DMS 273 treated with DMSO at 0.1 percent for 48 hours (cell line): ENCODE results near the gene CSNK1G3.
A peak's percentile ranks its signal among the peaks of the same experiment; 100 is the strongest.
"Not testable (repeated sequence)": the region's sequence is repeated elsewhere in the genome, so short reads cannot be mapped to it uniquely, and the experiment has no call there.

ENCODE experiments used
- DNase-seq: peaks from one replicate; lab custom pipeline; 2025; lab: John Stamatoyannopoulos, UW

Gene CSNK1G3

DNA sequence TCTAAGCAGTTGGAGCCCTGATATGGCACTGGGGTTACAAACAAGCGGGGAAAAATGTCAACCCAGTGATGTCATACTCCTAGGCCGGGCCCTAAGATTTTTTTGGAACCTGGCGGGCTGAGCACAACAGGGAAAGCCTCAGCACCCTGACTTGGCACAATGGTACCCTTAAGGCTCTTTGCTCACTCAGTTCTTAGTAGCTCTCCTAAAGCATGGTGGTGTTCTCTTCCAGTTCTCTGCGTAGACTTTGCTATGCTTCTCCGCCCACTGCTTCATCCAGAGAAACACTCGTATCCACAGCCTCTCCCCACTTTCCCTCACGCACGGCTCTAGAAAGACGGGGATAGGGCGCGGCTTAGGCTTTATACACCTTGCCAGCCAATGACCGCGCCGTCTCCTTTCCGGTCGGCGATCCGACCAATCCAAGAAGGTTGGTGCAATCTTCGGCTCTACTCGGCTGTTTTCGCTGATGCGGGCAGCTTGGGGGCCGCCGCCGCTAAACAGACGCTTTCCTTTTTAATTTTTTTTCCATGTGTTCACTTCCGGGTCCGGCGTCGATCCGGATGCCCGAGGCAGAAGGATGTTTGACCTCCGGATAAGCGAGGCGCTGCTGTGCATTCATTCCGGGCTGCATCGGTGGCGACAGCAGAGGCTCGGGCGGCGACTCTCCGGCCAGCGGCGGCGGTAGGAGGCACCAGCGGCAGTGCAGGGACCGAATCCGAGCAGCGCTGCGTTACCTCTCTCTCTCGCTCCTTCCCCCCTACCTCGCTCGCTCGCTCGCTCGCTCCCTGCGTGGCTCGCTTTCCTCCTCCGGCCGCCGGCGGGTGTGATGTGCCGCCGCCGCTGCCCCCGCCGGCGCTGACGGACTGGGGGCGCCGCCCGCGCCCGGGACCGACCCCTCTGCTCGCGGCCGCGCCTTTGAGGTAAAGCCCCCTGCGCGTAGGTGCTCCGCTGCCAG, at the start of gene CSNK1G3:
CSNK1G3 (plus strand) TSS at position 530 of the 958 bp plus-strand sequence. CDS start 33,487 bp downstream, outside the sequence.
- DNase-seq: peak; percentile 96

DNA sequence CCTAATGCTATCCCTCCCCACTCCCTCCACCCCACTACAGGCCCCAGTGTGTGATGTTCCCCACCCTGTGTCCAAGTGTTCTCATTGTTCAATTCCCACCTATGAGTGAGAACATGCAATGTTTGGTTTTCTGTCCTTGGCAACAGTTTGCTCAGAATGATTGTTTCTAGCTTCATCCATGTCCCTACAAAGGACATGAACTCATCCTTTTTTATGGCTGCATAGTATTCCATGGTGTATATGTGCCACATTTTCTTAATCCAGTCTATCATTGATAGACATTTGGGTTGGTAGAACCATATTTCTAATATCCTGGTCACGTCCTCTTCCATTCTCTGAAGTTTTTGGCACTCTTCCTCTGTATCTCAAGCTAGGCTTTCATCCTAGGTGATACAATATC, 45.1 kb upstream of the CSNK1G3 start:
- not testable (repeated sequence) for DNase-seq

DNA sequence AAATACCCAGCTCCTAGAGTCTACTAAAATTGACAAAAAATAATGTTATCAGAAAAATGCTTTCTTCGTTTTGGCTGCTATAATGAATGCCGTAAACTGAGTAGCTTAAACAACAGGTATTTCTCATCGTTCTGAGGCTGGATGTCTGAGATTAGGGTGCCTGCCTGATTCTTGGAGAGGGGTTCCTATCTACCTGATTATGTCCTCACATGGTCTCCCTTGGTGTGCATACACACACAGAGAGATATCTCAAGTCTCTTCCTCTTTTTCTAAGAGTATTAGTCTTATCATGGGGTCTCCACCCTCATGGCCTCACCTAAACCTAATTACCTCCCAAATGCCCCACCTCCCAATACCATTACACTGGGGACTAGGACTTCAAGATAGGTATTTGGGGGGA, 40.6 kb upstream of the CSNK1G3 start:
- no peak for DNase-seq

DNA sequence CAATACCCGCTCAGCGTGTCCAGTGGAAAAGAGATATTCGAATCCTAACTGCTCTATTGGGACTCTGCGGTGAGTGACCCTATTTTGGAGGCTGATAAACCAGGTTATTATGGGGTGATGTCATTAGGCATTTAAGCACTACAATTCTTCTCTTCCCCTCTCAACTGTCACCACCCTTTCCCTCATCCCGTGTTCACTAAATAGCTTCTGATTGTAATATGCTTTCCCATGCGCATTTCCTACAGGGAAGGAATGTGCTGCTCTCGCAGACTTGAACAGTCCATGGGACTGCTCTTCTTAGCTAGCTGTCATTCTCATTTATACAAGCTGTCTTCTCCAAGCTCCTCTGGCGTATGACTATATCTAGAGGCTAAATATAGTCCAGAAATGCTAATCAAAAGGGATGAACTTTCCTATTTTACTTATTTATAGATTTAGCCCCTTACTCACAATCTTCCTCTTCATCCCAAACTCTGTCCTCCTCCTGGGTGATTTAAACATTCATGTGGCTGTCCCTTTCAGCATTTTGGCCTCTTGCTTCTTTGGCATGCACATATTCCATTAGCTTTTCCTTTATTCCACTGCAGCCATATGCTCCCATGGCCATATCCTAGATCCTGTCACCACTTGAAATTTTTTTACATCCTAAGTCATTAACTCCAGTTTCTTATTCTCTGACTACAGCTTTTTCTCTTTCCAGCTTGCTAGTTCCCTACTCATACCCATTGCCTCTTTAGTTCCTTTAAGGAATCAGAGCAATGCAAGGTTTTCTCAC, 39.6 kb upstream of the CSNK1G3 start:
- DNase-seq: no peak

DNA sequence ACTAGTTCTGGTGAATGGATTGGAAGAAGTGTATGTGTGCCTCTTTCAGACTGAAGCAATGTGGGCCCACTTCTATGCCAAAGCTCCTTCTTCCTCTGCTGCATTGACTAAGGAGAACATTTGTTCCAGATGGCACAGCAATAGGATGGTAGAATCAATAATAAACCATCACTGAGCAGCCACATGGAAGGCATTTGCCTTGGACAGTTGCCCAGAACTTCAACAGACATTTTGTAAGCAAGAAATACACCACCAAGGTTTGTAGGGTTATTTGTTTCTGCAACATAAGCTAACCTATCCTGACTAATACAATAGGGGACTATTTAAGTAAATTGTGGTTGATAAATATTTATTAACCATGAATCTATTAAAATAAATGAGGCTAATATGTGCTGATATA, 37.7 kb upstream of the CSNK1G3 start:
- peak; percentile 84 for DNase-seq

DNA sequence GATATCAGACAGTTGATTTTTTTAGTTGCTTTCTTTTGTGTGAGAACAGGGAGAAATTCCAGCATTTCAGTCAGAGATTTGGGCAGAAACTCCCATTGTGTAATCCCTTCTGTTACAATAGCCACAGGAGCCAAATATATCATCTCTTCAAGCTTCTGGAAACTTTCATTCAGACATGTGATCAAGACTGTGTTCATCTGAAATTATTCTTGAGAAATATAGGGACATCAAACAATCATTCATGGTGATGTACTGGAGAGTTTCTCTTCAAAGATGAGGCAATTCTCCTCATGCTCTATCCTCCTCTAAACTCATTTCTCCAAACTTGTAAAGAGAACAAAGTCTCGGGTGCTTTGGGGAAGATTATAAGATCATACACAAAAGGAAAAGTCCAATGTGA, 35.2 kb upstream of the CSNK1G3 start:
- DNase-seq: no peak

DNA sequence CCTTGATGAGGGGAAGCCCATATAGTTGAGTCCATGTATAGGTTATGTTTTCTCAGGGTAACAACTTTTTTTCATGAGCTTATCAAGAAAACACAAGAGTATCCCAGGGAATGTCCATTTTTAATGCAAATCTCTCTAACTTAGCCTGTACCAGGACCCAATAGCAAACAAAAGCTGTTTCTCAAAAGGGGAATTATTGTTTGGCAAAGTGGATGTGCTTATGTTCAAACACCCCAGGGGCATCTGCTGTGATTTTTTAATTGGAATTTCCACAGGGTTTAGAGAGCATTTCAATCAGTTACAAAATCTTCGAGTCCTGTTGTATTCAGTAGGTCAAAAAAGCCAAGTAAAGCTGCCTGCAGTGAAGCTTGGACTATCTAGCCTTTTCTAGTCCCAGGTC, 33.4 kb upstream of the CSNK1G3 start:
- no peak for DNase-seq

DNA sequence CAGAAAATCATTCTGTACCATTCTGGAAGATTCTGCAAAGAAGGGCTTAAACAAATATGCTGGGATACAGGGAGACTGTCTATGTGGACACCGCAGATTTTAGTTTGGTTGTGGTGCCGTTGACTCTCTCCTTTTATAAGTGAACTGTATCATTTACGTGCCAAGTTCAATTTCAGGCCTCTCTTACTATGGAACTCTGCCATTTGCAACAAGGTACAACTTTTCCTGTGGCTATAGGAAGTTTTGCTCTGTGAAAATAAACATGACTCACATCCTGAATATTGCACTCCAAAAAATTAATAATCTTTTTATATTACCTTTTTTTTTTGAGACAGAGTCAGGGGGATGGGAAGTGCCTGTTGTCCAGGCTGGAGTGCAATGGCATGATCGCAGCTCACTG, 29.7 kb upstream of the CSNK1G3 start:
- no peak for DNase-seq

DNA sequence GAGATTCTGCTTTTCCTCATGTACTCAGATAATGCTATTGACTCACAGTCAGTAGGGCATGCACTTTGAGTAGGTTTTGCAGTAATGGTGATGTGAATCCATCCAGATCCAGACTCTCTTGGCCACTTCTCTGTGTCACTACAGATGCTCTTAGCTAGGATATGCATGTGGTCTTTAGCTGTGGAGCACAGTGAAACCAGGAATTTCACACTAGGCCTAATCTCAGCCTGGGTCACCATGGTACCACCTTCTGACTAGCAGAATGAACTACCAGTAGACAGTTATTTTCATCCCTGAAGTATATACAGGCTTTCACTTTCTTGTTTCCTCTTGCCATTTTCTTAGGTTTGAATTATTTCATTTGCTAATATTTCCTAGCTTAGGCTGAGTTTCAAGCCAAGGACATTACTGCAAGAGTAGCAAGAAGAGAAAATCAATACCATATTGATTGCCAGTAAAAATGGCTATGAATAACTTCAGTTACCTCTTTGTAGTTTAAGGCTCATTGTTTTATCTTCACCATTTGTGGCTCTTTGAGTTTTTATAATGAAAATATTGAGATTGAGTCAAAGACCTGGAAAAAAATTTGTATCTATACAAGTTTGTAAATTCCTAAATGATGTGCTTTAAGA, 28.4 kb upstream of the CSNK1G3 start:
- no peak for DNase-seq

DNA sequence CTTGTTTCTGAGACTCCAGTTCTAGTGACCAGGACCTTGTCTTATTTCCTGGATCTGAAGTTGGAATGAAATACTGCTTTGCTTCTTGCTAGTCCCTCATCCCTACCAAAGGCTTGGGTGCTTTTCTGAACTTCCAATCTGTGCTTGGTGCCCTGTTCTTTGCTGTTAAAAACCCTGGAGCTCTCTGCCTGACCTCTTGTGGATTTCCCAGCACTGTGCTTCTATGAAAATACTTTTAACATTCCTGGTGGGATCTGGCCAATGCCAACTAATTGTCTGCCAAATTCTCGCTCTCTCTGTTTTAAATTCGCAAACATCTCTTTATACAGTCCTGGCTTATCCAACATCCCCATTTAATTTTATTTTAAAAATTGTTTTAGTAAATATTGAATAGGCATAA, 26.7 kb upstream of the CSNK1G3 start:
- DNase-seq: no peak

DNA sequence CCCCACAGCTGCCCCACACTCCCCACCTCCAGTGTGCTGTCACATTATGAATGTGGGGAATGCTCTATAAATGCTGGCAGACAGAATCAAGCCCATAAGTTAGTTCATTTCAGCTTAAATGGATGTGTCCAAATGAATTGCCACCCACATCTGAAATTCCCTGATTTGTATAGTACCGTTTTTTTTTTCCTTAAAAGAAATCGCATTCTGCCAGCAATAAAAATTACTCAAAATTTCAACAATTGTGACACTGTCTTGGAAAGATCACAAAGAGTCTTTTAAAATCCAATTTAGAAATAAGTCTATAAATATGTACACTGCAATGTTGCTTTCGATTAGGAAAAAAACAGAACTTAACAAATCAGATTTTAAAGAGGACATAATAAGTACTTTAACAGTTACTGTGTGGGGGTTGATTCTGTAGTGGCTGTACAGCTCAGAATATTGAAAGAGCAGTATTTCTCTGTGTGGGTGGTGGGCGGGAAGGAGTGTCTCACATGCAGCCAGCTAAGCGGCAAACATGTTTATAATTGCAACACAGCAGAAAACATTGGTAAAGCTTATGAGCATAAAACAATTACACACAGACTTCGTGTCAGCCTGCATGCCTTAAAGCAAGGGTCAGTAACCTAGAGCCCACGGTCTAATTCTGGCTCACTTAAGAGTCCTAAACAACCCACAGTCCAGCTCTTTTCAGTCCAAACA, 24.9 kb upstream of the CSNK1G3 start:
- DNase-seq: no peak

DNA sequence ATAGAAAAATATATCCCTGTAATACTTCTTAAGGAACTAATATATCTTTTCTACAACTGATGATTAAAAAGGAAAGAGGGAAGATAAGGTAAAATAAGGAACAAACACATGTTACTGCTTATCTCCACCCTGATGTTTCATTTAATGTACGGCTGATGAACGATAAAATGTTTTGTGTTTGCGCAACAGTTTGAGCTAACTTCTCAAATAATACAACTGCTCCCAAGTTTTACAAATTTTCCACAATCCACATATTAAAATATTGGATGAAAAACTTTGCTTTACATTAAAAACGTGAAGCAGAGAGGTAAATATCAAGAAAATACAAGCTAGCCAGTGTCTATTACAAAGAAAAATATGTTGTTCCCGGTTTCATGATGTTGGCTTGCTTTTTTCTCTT, 21.0 kb upstream of the CSNK1G3 start:
- DNase-seq: no peak

DNA sequence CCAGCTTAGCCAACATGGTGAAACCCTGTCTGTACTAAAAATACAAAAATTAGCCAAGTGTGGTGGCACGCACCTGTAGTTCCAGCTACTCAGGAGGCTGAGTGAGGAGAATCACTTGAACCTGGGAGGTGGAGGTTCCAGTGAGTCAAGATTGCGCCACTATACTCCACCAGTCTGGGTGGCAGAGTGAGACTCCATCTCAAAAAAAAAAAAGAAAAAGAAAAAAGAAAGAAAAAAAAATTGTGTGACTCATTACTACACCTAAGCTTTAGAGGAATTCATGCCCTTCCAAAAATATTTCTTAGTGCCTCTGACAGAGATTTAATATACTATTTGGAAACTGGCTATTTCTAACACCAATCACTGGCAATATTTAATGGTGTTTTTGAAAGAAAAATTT, 16.8 kb upstream of the CSNK1G3 start:
- DNase-seq: not testable (repeated sequence)

DNA sequence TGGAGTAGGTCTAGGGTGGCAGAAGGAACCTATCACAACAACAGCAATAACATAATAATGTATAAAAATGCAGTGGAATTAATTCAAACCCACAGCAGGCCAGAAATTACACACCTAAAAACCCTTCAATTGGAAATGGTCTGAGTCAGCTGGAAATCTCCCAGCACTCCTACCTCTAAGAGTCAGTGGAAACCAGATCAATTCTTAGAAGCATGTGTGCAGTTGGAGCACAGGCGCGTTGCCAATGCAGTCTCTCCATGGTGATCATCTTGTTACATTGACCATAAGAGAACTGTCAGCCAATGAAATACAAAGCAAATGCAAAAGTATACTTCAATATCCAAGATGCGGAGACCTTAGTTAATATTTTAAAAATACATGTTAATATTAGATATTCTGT, 15.1 kb upstream of the CSNK1G3 start:
- no peak for DNase-seq

DNA sequence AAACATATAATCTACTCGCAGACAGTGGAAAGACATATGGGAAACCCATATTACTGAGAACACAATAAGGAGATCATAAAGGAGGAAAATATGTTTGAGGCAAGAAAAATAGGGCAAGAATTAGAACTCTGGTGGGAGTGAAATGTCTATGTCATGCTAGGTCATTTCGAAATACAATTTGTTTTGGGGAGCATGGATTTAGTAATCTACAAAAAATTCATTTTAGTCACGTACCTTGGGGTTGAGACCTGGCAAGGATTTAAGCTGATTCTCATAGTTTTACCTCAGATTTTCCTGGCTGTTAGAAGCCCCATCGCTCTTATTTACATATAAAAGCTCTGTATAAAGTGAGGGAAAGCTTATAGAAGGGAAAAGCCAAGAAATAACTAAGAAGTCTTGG, 11.5 kb upstream of the CSNK1G3 start:
- no peak for DNase-seq

DNA sequence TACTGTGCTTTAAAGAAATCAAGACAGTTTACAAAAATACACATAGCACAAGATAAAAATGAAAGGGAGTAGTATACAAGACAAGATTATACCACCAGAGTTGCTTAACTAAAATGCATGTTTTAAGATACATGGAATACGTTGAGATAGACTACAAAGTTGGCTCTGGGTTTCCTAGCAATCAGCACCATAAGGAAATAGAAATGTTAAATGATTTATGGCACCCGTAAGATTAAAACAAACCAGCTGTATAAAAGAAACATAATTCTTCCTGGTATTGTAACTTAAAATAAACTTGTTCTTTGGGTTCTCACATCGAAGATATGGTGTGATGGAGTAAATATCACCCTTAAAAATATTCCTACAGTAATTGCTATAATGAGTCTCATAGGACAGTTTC, 9.9 kb upstream of the CSNK1G3 start:
- no peak for DNase-seq

DNA sequence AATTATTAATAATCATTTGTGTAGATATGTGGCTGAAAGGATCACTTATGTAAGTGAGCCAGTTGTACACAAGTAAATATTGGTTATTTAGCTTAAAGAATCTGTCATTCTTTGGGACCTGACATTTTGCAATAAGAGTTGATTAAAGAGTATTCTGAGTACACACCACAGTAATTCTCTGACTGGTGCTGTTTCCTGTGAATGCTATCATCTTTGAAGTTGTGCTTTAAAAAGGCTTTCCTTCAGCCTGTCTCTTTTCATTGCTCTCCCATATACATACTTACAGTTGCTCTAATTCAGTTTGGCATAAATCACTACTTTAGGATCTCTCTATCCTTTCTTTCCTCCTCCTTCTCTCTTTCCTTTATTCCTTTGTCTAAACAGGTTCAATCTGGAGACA, 8.7 kb upstream of the CSNK1G3 start:
- DNase-seq: no peak

DNA sequence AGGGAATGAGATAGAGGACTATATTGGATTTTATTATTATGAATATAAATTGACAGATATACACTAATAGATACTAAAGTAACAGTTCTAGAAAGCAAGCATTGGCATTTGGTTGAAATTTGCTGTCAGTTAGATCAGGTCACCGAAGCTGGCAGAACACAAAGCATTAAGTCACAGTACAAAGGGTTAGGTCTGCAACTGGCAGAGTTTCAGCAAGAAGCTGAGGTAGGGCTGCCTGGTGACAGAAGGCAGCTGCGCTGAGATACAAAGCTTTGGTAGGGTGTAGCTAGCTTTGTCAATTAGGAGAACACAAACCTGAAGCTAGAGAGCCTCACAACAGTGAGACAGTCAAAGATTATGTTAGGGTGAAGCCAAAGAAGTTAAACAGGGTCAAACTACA, 6.3 kb upstream of the CSNK1G3 start:
- DNase-seq: peak; percentile 16

DNA sequence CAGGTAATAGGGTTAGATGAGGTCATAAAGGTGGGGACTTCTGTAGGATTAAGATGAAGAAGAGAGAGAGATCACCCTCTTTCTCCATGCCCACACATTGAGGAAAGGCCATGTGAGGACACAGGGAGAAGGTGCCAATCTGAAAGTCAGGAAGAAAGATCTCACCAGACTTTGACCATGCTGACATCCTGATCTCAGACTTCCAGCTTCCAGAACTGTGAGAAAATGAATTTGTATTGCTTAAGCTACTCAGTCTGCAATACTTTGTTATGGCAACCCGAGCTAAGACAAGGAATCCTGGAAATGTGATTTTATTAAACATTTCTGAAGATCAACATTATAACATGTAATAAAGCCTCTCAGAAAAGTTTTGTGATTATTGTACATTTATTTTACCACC, 3.5 kb upstream of the CSNK1G3 start:
- no peak for DNase-seq

DNA sequence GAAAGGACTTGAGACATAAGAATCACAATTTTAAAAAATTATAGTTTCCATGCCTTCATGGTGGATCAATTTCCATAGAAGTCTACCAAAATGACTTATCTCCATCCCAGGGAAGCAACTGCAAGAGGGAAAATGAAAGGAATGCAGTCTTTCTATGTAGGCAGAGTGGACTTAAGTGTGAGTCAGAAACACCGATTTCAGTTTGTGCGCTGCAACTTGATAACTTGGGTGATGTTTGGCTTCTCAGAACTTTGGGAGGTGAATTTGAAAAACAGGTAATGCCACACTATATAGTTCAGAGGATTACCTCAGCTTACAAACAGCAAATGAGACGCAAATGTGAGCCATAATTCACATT, 708 bp upstream of the CSNK1G3 start:
- DNase-seq: no peak

DNA sequence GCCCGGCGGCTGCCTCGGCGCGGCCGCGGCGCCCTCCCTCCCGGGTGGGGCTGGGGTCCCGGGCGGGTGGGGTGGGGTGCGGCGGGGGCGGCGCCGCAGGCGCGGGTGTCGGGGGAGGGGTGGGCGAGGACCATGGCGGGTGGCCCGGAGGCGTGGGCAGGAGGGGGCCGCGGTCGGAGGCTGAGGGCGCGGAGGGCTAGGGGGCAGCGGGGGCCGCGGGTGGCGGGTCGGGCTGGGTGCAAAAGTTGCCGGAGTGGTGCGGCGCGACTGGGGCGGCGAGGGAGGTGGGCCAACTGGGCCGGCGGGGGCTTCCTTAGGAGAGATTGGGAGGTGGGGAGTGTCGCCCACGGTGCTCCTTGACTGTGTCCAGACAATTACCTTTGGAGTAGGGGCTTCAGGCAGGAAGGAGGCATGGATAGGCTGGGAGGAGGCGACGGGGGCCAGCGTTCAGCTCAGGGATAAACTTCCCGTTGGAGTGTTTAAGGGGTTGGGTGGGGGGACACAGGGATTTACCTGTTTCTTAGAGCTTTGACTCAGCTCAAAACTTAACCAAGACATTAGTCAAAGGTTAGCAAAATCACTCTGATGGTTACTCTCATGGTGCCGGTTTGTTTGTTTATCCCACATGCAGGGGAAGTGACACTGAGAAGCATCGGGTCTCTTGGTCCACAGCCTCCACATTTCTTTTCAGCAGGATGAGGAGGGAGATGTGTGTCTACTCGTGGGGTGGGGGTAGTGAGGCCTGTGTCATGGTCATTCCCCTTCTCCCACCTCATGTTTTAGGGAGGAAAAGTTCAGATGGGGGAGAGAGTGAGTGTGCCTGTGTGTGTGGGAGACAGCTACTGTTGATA, 859 bp downstream of the CSNK1G3 start:
- no peak for DNase-seq
